HepG2 (cell line): ENCODE data around the gene HIRA. TPM values are rescaled to one million over a fixed set of nuclear protein-coding genes. Genes with fewer than 3 reads are reported as not detected.

Experiments used
- EEA1 ChIP-seq: sonication (generic); formaldehyde crosslinking; IDR thresholded peaks from 2 replicates; pipeline ENCODE4 v1.5.1; 2020; ENCODE audit warnings: mild to moderate bottlenecking, missing genetic modification reagents, borderline replicate concordance
- HMG20A ChIP-seq: IDR thresholded peaks from 2 replicates; pipeline ENCODE4 v1.6.1; 2016; ENCODE audit warnings: borderline replicate concordance
- KAT8 ChIP-seq: IDR thresholded peaks from 2 replicates; pipeline ENCODE4 v1.6.1; 2016; ENCODE audit warnings: missing genetic modification reagents, missing compliant biosample characterization
- KLF12 ChIP-seq: sonication (generic); formaldehyde crosslinking; IDR thresholded peaks from 2 replicates; pipeline ENCODE4 v1.4.0; 2020; ENCODE audit warnings: missing genetic modification reagents, borderline replicate concordance
- RBM39 ChIP-seq: fragments of 200-400 bp; formaldehyde crosslinking; IDR thresholded peaks from one replicate; pipeline ENCODE4 v1.6.1; 2018; ENCODE audit warnings: antibody characterized with exemption, mild to moderate bottlenecking, low read depth, low read length; ENCODE audit not compliant: poor library complexity, severe bottlenecking
- SAP130 ChIP-seq: IDR thresholded peaks from 2 replicates; pipeline ENCODE4 v1.6.1; 2016; ENCODE audit warnings: low read depth
- SKIL ChIP-seq: sonication (generic); formaldehyde crosslinking; IDR thresholded peaks from 2 replicates; pipeline ENCODE4 v1.8.0; 2022; ENCODE audit warnings: missing genetic modification reagents, mild to moderate bottlenecking, moderate library complexity, borderline replicate concordance
- SNRNP70 ChIP-seq: fragments of 200-400 bp; formaldehyde crosslinking; IDR thresholded peaks from 2 replicates; pipeline ENCODE4 v1.6.1; 2017; ENCODE audit warnings: mild to moderate bottlenecking, low read depth, low read length, moderate library complexity
- TCF7L2 ChIP-seq: IDR thresholded peaks from 2 replicates; pipeline ENCODE4 v1.6.1; 2011; ENCODE audit warnings: mild to moderate bottlenecking, low read depth, low read length, moderate library complexity
- UBTF ChIP-seq: sonication (generic); formaldehyde crosslinking; IDR thresholded peaks from 2 replicates; pipeline ENCODE4 v1.4.0; 2020; ENCODE audit warnings: mild to moderate bottlenecking, missing genetic modification reagents
- ZFP37 ChIP-seq: sonication (generic); formaldehyde crosslinking; IDR thresholded peaks from 2 replicates; pipeline ENCODE4 v1.4.0; 2020; ENCODE audit warnings: missing genetic modification reagents, borderline replicate concordance
- ZFYVE20 ChIP-seq: sonication (generic); formaldehyde crosslinking; IDR thresholded peaks from 2 replicates; pipeline ENCODE4 v1.8.0; 2023; ENCODE audit warnings: low read depth, mild to moderate bottlenecking, moderate library complexity, missing genetic modification reagents, borderline replicate concordance
- ZNF510 ChIP-seq: sonication (generic); formaldehyde crosslinking; IDR thresholded peaks from 2 replicates; pipeline ENCODE4 v1.4.0; 2020; ENCODE audit warnings: low read depth, mild to moderate bottlenecking, missing genetic modification reagents
- ZNF614 ChIP-seq: IDR thresholded peaks from 2 replicates; pipeline ENCODE4 v1.6.1; 2018; ENCODE audit warnings: missing biosample characterization, missing genetic modification reagents, inconsistent platforms, borderline replicate concordance
- polyA plus RNA-seq, 8 experiments: library from polyadenylated mRNA; depleted of rRNA in 3 of 8; stranded (reverse) in 7 of 8; unstranded in 1 of 8; fragments of >200 nt; fragmentation: Illumina TruSeq in 4 of 8; extraction: Trizol in 4 of 8; gene quantifications; 2 replicates each; pipeline versions ENCODE4 v1.2.1 to v1.2.3, GENCODE V29; 2011 to 2016; ENCODE audit warnings: low read depth in 4 of 8, missing spikeins in 1 of 8, mixed read lengths in 1 of 8; ENCODE audit not compliant: insufficient read depth in 1 of 8
- total RNA-seq, 5 experiments: library from RNA; depleted of rRNA; stranded (reverse); fragments of >200 nt; fragmentation: Illumina TruSeq; extraction: Trizol; gene quantifications; 2 replicates each; pipeline ENCODE4 v1.2.3, GENCODE V29; 2016; ENCODE audit warnings: low read depth in 1 of 5
- TF ChIP-seq, protein P1 (sequence below): sonication (generic); formaldehyde crosslinking; IDR thresholded peaks from 2 replicates; pipeline ENCODE4 v1.4.0; 2020; ENCODE audit warnings: missing genetic modification reagents
- TF ChIP-seq, protein P2 (sequence below): sonication (generic); formaldehyde crosslinking; IDR thresholded peaks from 2 replicates; pipeline ENCODE4 v1.4.0; 2020; ENCODE audit warnings: missing genetic modification reagents, borderline replicate concordance
- TF ChIP-seq, protein P3 (sequence below): sonication (generic); formaldehyde crosslinking; IDR thresholded peaks from 2 replicates; pipeline ENCODE4 v1.5.0; 2020; ENCODE audit warnings: missing genetic modification reagents
- TF ChIP-seq, protein P4 (sequence below): sonication (generic); formaldehyde crosslinking; IDR thresholded peaks from 2 replicates; pipeline ENCODE4 v1.9.0; 2021; ENCODE audit warnings: missing genetic modification reagents, borderline replicate concordance

The HIRA gene
- total and polyA plus RNA-seq, 2 of the 13 experiments (the other 11 are each of a cell fraction or from before 2014, with no cell fraction given) = 21.5 to 29.2 TPM

DNA sequence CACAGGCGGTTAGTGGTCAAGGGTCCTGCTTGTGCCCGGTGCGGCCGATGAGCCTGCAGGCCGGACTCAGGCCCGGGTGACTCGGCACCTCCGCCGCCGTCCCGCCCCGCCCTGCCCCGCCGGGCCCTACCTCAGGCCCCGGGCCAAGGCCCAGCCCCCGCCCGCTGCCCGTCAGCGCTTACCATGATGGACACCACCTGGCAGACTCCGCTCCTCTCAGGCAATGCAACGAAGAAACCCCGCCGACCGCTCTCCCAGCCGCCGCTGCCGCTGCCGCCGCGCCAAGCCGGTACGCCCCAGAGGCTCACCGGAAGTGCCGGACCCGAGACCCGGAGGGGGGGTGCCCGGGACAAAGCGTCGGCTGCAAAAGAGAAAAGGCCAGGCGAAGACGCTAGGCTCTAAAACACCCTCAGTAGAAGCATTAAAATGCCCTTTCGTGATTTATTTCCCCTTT is 47.4 kb upstream of the HIRA start, which contains the start of gene UFD1 (continued):
- TF ChIP-seq, protein P1, sequence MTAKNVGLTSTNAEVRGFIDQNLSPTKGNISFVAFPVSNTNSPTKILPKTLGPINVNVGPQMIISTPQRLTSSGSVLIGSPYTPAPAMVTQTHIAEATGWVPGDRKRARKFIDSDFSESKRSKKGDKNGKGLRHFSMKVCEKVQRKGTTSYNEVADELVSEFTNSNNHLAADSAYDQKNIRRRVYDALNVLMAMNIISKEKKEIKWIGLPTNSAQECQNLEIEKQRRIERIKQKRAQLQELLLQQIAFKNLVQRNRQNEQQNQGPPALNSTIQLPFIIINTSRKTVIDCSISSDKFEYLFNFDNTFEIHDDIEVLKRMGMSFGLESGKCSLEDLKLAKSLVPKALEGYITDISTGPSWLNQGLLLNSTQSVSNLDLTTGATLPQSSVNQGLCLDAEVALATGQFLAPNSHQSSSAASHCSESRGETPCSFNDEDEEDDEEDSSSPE = 0 out of 2 replicates have a peak, but pooled peaks have one; percentile 55
- TF ChIP-seq HMG20A (no peak), UBTF (CRISPR knock-in tag) (peak; percentile 70; the same call in 1 of the 2 replicates), SAP130 (CRISPR knock-in tag) (peak; percentile 64; the same call in 1 of the 2 replicates), ZFYVE20 (CRISPR knock-in tag) (no peak), KAT8 (CRISPR knock-in tag) (peak; percentile 51; the same call in 1 of the 2 replicates), ZNF510 (CRISPR knock-in tag) (no peak), RBM39 (peak; percentile 54), ZNF614 (CRISPR knock-in tag) (0 out of 2 replicates have a peak, but pooled peaks have one; percentile 5), SNRNP70 (no peak), ZFP37 (no peak), TCF7L2 (no peak), SKIL (no peak), KLF12 (CRISPR knock-in tag) (no peak), EEA1 (0 out of 2 replicates have a peak, but pooled peaks have one; percentile 8)
- TF ChIP-seq, protein P2, sequence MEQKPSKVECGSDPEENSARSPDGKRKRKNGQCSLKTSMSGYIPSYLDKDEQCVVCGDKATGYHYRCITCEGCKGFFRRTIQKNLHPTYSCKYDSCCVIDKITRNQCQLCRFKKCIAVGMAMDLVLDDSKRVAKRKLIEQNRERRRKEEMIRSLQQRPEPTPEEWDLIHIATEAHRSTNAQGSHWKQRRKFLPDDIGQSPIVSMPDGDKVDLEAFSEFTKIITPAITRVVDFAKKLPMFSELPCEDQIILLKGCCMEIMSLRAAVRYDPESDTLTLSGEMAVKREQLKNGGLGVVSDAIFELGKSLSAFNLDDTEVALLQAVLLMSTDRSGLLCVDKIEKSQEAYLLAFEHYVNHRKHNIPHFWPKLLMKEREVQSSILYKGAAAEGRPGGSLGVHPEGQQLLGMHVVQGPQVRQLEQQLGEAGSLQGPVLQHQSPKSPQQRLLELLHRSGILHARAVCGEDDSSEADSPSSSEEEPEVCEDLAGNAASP (CRISPR knock-in tag) = no peak
- TF ChIP-seq, protein P3, sequence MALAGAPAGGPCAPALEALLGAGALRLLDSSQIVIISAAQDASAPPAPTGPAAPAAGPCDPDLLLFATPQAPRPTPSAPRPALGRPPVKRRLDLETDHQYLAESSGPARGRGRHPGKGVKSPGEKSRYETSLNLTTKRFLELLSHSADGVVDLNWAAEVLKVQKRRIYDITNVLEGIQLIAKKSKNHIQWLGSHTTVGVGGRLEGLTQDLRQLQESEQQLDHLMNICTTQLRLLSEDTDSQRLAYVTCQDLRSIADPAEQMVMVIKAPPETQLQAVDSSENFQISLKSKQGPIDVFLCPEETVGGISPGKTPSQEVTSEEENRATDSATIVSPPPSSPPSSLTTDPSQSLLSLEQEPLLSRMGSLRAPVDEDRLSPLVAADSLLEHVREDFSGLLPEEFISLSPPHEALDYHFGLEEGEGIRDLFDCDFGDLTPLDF = 0 out of 2 replicates have a peak, but pooled peaks have one; percentile 5
- TF ChIP-seq, protein P4, sequence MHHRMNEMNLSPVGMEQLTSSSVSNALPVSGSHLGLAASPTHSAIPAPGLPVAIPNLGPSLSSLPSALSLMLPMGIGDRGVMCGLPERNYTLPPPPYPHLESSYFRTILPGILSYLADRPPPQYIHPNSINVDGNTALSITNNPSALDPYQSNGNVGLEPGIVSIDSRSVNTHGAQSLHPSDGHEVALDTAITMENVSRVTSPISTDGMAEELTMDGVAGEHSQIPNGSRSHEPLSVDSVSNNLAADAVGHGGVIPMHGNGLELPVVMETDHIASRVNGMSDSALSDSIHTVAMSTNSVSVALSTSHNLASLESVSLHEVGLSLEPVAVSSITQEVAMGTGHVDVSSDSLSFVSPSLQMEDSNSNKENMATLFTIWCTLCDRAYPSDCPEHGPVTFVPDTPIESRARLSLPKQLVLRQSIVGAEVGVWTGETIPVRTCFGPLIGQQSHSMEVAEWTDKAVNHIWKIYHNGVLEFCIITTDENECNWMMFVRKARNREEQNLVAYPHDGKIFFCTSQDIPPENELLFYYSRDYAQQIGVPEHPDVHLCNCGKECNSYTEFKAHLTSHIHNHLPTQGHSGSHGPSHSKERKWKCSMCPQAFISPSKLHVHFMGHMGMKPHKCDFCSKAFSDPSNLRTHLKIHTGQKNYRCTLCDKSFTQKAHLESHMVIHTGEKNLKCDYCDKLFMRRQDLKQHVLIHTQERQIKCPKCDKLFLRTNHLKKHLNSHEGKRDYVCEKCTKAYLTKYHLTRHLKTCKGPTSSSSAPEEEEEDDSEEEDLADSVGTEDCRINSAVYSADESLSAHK (CRISPR knock-in tag) = no peak
